ENCODE data around the gene CACNA2D3.

Gene CACNA2D3

DNA sequence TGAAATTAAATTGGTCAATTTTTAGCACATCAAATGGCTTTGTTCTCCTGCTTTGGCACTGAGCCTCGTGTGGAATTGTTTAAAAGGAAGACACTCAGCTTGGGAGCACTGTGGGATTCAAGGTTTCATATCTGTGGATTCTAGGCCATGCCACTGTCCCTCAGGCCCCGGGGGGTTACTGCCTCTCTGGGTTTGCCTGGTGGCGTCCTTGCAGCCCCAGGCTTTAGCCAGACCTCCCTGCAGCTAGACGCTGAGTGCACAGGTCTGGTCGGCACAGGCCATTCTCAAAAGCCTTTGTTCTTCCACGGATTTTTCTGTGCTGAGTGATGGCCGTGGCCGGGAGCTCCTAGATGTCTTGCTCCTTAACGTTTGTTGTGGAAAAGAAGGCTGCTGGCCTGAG is 76.2 kb downstream of the CACNA2D3 start:
- no peak overlapping the region for H3K27ac ChIP-seq
- TF ChIP-seq, protein P1, sequence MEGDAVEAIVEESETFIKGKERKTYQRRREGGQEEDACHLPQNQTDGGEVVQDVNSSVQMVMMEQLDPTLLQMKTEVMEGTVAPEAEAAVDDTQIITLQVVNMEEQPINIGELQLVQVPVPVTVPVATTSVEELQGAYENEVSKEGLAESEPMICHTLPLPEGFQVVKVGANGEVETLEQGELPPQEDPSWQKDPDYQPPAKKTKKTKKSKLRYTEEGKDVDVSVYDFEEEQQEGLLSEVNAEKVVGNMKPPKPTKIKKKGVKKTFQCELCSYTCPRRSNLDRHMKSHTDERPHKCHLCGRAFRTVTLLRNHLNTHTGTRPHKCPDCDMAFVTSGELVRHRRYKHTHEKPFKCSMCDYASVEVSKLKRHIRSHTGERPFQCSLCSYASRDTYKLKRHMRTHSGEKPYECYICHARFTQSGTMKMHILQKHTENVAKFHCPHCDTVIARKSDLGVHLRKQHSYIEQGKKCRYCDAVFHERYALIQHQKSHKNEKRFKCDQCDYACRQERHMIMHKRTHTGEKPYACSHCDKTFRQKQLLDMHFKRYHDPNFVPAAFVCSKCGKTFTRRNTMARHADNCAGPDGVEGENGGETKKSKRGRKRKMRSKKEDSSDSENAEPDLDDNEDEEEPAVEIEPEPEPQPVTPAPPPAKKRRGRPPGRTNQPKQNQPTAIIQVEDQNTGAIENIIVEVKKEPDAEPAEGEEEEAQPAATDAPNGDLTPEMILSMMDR (IDR thresholded peaks at IDR 0.05) = no peak
- no peak for TF ChIP-seq ZFX (IDR thresholded peaks at IDR 0.05; ENCODE audit: borderline replicate concordance)

DNA sequence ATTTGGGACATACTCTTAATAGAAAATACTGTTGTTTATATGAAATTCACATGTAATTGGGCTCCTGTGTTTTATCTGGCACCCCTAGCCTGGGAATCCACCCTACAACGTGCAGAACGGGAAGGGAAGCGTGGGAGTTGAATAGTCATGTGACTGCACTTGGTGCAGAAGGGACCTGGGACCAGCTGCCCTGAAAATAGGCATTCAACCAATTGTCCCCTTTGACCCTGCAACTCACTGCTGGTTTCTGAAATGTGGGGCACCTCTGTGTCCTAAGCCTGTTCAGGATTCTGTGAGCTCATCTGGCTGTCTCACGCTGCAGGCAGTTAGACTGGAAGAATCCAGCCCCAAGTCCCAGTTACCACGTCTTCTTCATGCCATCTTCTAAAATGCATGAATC is 79.7 kb downstream of the CACNA2D3 start:
- TF ChIP-seq, protein P1 (IDR thresholded peaks at IDR 0.05) = no peak
- no peak for TF ChIP-seq ZFX (IDR thresholded peaks at IDR 0.05; ENCODE audit: borderline replicate concordance)
- H3K27ac ChIP-seq = no peak overlapping the region

DNA sequence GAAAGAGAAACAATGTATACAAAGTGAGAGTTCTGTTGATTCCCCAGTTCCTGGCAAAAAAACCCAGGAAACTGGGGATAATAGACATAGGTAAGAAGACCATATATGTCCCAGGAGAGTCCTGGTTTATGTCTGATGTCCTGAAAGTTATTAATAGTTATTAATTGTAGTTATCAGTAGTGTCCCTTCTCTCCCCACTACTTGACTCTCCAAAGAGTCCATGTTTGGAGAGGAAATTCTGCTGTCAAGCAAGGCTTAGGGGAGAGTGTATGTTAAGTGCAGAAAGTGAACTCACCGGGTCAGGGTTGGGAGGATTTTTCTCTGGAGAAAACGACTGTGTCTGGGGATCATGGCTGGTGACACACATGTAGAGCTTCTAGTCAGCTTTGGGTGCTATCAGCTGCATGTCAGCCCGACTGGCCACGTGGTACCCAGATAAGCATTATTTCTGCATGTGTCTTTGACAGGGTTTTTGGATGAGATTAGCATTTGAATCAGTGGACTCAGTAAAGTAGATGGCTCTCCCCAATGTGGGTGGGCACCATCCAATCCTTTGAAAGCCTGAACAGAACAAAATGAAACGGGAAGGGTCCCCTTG is 80.4 kb downstream of the CACNA2D3 start:
- TF ChIP-seq, protein P1 (IDR thresholded peaks at IDR 0.05) = no peak
- TF ChIP-seq ZFX (IDR thresholded peaks at IDR 0.05; ENCODE audit: borderline replicate concordance) = no peak
- no peak overlapping the region for H3K27ac ChIP-seq

DNA sequence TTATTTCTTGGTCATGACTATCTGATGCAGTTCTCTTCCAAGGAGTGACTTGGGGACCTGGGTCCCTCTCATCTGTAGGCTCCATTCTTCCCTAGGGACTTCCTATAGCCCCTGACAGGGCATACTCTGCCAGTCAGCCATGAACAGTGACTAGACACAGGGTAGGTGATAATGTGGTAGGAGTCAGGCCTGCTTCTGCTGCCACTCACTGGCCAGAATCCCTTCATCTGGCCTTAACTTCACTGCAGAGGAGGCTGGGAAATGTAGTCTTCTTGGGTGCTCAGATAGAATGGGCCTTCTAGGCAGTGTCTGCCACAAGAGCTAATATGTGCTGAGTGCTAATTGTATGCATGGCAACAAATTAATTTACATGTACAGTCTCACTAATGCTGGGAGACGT is 84.5 kb downstream of the CACNA2D3 start:
- TF ChIP-seq, protein P1 (IDR thresholded peaks at IDR 0.05) = no peak
- no peak for TF ChIP-seq ZFX (IDR thresholded peaks at IDR 0.05; ENCODE audit: borderline replicate concordance)
- no peak overlapping the region for H3K27ac ChIP-seq

DNA sequence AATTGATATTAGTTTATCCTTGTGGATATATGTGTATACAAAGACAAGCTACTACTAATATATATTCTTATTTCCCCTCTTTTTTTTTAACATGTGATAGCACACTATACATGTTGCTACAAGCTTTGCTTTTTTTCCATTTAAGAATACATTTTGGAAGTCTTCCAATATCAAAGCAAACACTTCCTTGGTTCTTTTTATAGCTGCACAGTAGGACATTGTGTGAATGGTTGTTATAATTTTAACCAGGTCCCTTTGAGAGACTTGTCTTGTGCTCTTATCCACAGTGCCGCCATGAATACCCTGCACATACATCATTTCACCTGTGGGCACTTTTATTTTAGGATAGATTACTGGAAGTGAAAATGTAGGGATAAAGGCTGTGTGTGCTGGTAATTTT is 88.7 kb downstream of the CACNA2D3 start:
- no peak overlapping the region for H3K27ac ChIP-seq
- TF ChIP-seq, protein P1 (IDR thresholded peaks at IDR 0.05) = no peak
- TF ChIP-seq ZFX (IDR thresholded peaks at IDR 0.05; ENCODE audit: borderline replicate concordance) = no peak

DNA sequence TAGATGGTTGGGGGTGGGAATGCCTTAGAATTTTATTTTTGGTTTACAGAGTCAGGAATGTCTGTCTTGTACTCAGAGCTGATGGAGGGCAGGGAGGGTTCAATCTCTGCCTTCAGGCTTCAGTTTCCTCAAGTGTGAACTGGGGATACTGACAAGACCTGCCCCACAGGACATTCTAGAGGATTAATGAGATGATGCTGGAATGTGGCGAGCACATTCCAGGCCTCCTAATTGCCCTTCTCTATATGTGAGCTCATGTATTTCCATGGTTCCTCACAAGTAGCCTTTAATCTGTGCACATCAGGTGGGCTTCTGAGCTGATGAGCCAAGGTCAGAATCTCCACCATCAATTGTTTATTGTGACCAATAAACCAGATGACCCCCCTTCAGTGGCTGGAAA is 90.4 kb downstream of the CACNA2D3 start:
- TF ChIP-seq, protein P1 (IDR thresholded peaks at IDR 0.05) = no peak
- no peak for TF ChIP-seq ZFX (IDR thresholded peaks at IDR 0.05; ENCODE audit: borderline replicate concordance)
- no peak overlapping the region for H3K27ac ChIP-seq

DNA sequence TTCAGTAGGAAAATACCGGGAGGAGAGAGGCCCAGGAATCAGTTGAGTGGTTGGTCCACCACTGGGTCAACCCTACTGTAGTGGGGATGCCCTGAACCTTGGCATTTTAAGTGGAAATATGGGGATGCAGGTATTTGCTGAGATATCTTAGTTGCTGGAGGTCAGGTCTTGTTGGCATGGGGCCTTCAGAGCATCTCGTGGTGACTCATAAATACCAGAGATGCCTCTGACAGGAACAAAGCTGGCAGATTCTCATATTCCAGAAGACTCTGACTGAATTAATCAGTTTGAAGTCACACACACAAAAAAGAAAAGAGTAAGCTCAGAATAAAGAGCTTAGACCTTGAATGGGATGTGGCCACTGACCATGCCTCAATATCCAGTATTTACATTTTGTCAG is 91.6 kb downstream of the CACNA2D3 start:
- H3K27ac ChIP-seq = no peak overlapping the region
- TF ChIP-seq, protein P1 (IDR thresholded peaks at IDR 0.05) = no peak
- TF ChIP-seq ZFX (IDR thresholded peaks at IDR 0.05; ENCODE audit: borderline replicate concordance) = no peak
